ENCODE results near the gene PXMP4. TPM values are rescaled to one million over a fixed set of nuclear protein-coding genes. Genes with fewer than 3 reads are reported as not detected.

The PXMP4 gene
- polyA plus RNA-seq, 1 donor (not counting 4 experiments of a cell fraction or from before 2014, with no cell fraction given), result 3.2 TPM

GRCh38 chr20:33658510-33658909 lies 61.6 kb downstream of the PXMP4 start:
- Histone ChIP-seq H3K9ac (ENCODE audit: control insufficient read depth, extremely low read depth, insufficient read depth, low read length) (no peak overlapping the region), H3K27me3 (ENCODE audit: control insufficient read depth, extremely low read depth, insufficient read depth, low read length) (no peaks in the 10 kb centered on the region), H3K36me3 (ENCODE audit: control insufficient read depth in 2 of 2, extremely low read depth in 1 of 2, insufficient read depth in 2 of 2, low read length in 2 of 2) (no peaks in the 10 kb centered on the region), H3K9me1 (ENCODE audit: control insufficient read depth, extremely low read depth, insufficient read depth, low read length) (no peaks in the 10 kb centered on the region), H3K9me3 (ENCODE audit: control insufficient read depth, low read depth, low read length) (no peaks in the 10 kb centered on the region), H3K4me2 (ENCODE audit: control insufficient read depth, extremely low read depth, insufficient read depth, low read depth, low read length) (no peak overlapping the region), H3K4me1 (ENCODE audit: control insufficient read depth, extremely low read depth, insufficient read depth, low read length) (peaks cover 9% of the 10 kb centered on the region), H3K27ac (ENCODE audit: control insufficient read depth, insufficient read depth, low read length) (no peak overlapping the region), H4K20me1 (ENCODE audit: control insufficient read depth, extremely low read depth, insufficient read depth, low read length) (no peaks in the 10 kb centered on the region), H2AFZ (ENCODE audit: control insufficient read depth, low read length) (no peak overlapping the region), H3K79me2 (ENCODE audit: control insufficient read depth, insufficient read depth, low read length) (no peaks in the 10 kb centered on the region), H3K4me3 (ENCODE audit: control insufficient read depth in 2 of 3, extremely low read depth in 1 of 3, insufficient read depth in 2 of 3, low read depth in 1 of 3, low read length in 3 of 3) (no peak overlapping the region)
- dilution Hi-C loops (cut with MboI; ENCODE audit: extremely low pct_ligation_motif_present, low sequenced_read_pairs), result no loop called here
- no peak for FAIRE-seq
- no peak for DNase-seq (ENCODE audit: low read depth, low spot score)
- TF ChIP-seq EZH2 (IDR thresholded peaks at IDR 0.05; ENCODE audit: low read length) (no peak), CTCF (optimal IDR thresholded peaks at IDR 0.05 in 1 of 3, IDR thresholded peaks at IDR 0.05 in 1 of 3, conservative IDR thresholded peaks at IDR 0.05 in 1 of 3; ENCODE audit: extremely low read depth in 1 of 3, insufficient read depth in 2 of 3, low read length in 3 of 3) (no peak)

- no peak for DNase-seq (ENCODE audit: low read depth, low spot score)
- dilution Hi-C loops (cut with MboI; ENCODE audit: extremely low pct_ligation_motif_present, low sequenced_read_pairs), result no loop called here
- H3K9me3 ChIP-seq (ENCODE audit: control insufficient read depth, low read depth, low read length), result no peaks in the 10 kb centered on the region
These were observed 62.4 kb downstream of the PXMP4 start for GRCh38 chr20:33657704-33658095.

More at GRCh38 chr20:33657704-33658095, 62.4 kb downstream of the PXMP4 start:
- no peak for FAIRE-seq
- Histone ChIP-seq H3K79me2 (ENCODE audit: control insufficient read depth, insufficient read depth, low read length) (no peaks in the 10 kb centered on the region), H3K27ac (ENCODE audit: control insufficient read depth, insufficient read depth, low read length) (no peak overlapping the region), H3K9me1 (ENCODE audit: control insufficient read depth, extremely low read depth, insufficient read depth, low read length) (no peaks in the 10 kb centered on the region), H2AFZ (ENCODE audit: control insufficient read depth, low read length) (no peak overlapping the region), H3K9ac (ENCODE audit: control insufficient read depth, extremely low read depth, insufficient read depth, low read length) (no peak overlapping the region), H3K4me3 (ENCODE audit: control insufficient read depth in 2 of 3, extremely low read depth in 1 of 3, insufficient read depth in 2 of 3, low read depth in 1 of 3, low read length in 3 of 3) (no peak overlapping the region), H3K4me1 (ENCODE audit: control insufficient read depth, extremely low read depth, insufficient read depth, low read length) (peaks cover 9% of the 10 kb centered on the region), H3K4me2 (ENCODE audit: control insufficient read depth, extremely low read depth, insufficient read depth, low read depth, low read length) (no peak overlapping the region), H3K27me3 (ENCODE audit: control insufficient read depth, extremely low read depth, insufficient read depth, low read length) (no peaks in the 10 kb centered on the region), H3K36me3 (ENCODE audit: control insufficient read depth in 2 of 2, extremely low read depth in 1 of 2, insufficient read depth in 2 of 2, low read length in 2 of 2) (no peaks in the 10 kb centered on the region), H4K20me1 (ENCODE audit: control insufficient read depth, extremely low read depth, insufficient read depth, low read length) (no peaks in the 10 kb centered on the region)
- TF ChIP-seq EZH2 (IDR thresholded peaks at IDR 0.05; ENCODE audit: low read length), result no peak
- no peak for TF ChIP-seq CTCF (optimal IDR thresholded peaks at IDR 0.05 in 1 of 3, IDR thresholded peaks at IDR 0.05 in 1 of 3, conservative IDR thresholded peaks at IDR 0.05 in 1 of 3; ENCODE audit: extremely low read depth in 1 of 3, insufficient read depth in 2 of 3, low read length in 3 of 3)
